Progenitor cell of endocrine pancreas (in vitro differentiated cells): ENCODE measurements around the gene SKIC8. TPM values are rescaled to one million over a fixed set of nuclear protein-coding genes. Genes with fewer than 3 reads are reported as not detected.

Experiments used
- DNase-seq: peaks from one replicate; pipeline ENCODE4 v3.0.0; 2021; ENCODE audit warnings: low spot score; ENCODE audit not compliant: unreplicated experiment
- H3K27ac Mint-ChIP-seq: 2 replicates; pipeline ENCODE4 v1.8.0; 2021; ENCODE audit warnings: mild to moderate bottlenecking, moderate library complexity, mixed read lengths
- H3K27me3 Mint-ChIP-seq: 2 replicates; pipeline ENCODE4 v1.8.0; 2021; ENCODE audit warnings: mixed read lengths
- H3K36me3 Mint-ChIP-seq: 2 replicates; pipeline ENCODE4 v1.8.0; 2022; ENCODE audit warnings: mixed read lengths; ENCODE audit not compliant: insufficient read depth
- H3K4me1 Mint-ChIP-seq: 2 replicates; pipeline ENCODE4 v1.8.0; 2021; ENCODE audit warnings: low read depth, mixed read lengths
- H3K4me3 Mint-ChIP-seq: 2 replicates; pipeline ENCODE4 v1.8.0; 2021; ENCODE audit warnings: low read depth, mild to moderate bottlenecking, moderate library complexity, mixed read lengths
- H3K9me3 Mint-ChIP-seq: 2 replicates; pipeline ENCODE4 v1.8.0; 2021; ENCODE audit warnings: low read depth, mixed read lengths
- CTCF ChIP-seq: fragments of 200-600 bp; sonication (generic); IDR thresholded peaks from one replicate; pipeline ENCODE4 v1.5.0; 2021; ENCODE audit warnings: antibody characterized with exemption, mild to moderate bottlenecking; ENCODE audit not compliant: unreplicated experiment
- total RNA-seq: library from RNA; stranded (reverse); gene quantifications from 2 replicates; pipeline ENCODE4 v1.2.1, GENCODE V29; 2021

The SKIC8 gene
- total RNA-seq, 1 donor from 2014 or later, result 46.1 TPM

GRCh38 chr15:78244893-78245292, 54.5 kb downstream of the SKIC8 start:
- Mint-ChIP-seq H3K27me3 (peaks cover 3% of the 10 kb centered on the region), H3K4me3 (no peak overlapping the region), H3K4me1 (peaks cover 9% of the 10 kb centered on the region), H3K36me3 (no peaks in the 10 kb centered on the region), H3K27ac (no peak overlapping the region), H3K9me3 (no peaks in the 10 kb centered on the region)
- no peak for DNase-seq
- TF ChIP-seq CTCF, result no peak

- no peak for TF ChIP-seq CTCF
- Mint-ChIP-seq H3K9me3 (no peaks in the 10 kb centered on the region), H3K4me3 (no peak overlapping the region), H3K27me3 (peaks cover 3% of the 10 kb centered on the region), H3K36me3 (no peaks in the 10 kb centered on the region), H3K4me1 (peaks cover 9% of the 10 kb centered on the region), H3K27ac (no peak overlapping the region)
- no peak for DNase-seq
Measured at GRCh38 chr15:78244101-78244500, 55.3 kb downstream of the SKIC8 start.

GRCh38 chr15:78243491-78243941, 55.9 kb downstream of the SKIC8 start:
- H3K9me3 Mint-ChIP-seq, result no peaks in the 10 kb centered on the region
- DNase-seq, result no peak
- H3K4me3 Mint-ChIP-seq, result no peak overlapping the region
- peaks cover 9% of the 10 kb centered on the region for H3K4me1 Mint-ChIP-seq
- no peaks in the 10 kb centered on the region for H3K36me3 Mint-ChIP-seq
- no peak overlapping the region for H3K27ac Mint-ChIP-seq
- peaks cover 3% of the 10 kb centered on the region for H3K27me3 Mint-ChIP-seq
- TF ChIP-seq CTCF, result no peak

GRCh38 chr15:78243058-78243457, 56.4 kb downstream of the SKIC8 start:
- H3K36me3 Mint-ChIP-seq, result no peaks in the 10 kb centered on the region
- no peak for DNase-seq
- H3K27me3 Mint-ChIP-seq, result peaks cover 5% of the 10 kb centered on the region
- H3K27ac Mint-ChIP-seq, result no peak overlapping the region
- H3K9me3 Mint-ChIP-seq, result no peaks in the 10 kb centered on the region
- H3K4me3 Mint-ChIP-seq, result no peak overlapping the region
- H3K4me1 Mint-ChIP-seq, result peaks cover 9% of the 10 kb centered on the region
- TF ChIP-seq CTCF, result no peak

- Mint-ChIP-seq H3K4me3 (no peak overlapping the region), H3K27me3 (peaks cover 2% of the 10 kb centered on the region), H3K36me3 (no peaks in the 10 kb centered on the region), H3K9me3 (no peaks in the 10 kb centered on the region), H3K4me1 (peaks cover 12% of the 10 kb centered on the region), H3K27ac (no peak overlapping the region)
- TF ChIP-seq CTCF, result peak; percentile 50
- DNase-seq, result no peak
Measured at GRCh38 chr15:78242128-78242527, 57.3 kb downstream of the SKIC8 start.
